HEK293 (cell line): ENCODE data around the gene SRSF12.

Experiments used
- CTCF ChIA-PET: fragments of 350-600 bp; formaldehyde crosslinking; extraction: SDS; loops from one replicate; lab custom pipeline; 2021; ENCODE audit warnings: antibody characterized with exemption; lab: Yijun Ruan, JAX
- POLR2A ChIA-PET: fragments of 300-600 bp; formaldehyde crosslinking; extraction: SDS; loops from one replicate; lab custom pipeline; 2020; ENCODE audit warnings: antibody characterized with exemption, inconsistent platforms; lab: Yijun Ruan, JAX
- H3K27ac ChIP-seq: fragments of 200-500 bp; sonication (Bioruptor generic); 2 replicates; pipeline ENCODE4 v1.5.1; 2014; ENCODE audit warnings: low read depth, low read length, control low read depth, inconsistent platforms; ENCODE audit errors: extremely low read depth
- H3K36me3 ChIP-seq, 2 experiments: fragments of 200-500 bp in 1 of 2; sonication (Bioruptor generic) in 1 of 2; 1 replicate in 1 of 2; 2 replicates in 1 of 2; pipeline ENCODE4 v1.5.1; 2014 to 2017; ENCODE audit warnings: inconsistent platforms in 2 of 2, low read length in 2 of 2; ENCODE audit not compliant: control insufficient read depth in 2 of 2, insufficient read depth in 1 of 2
- H3K4me1 ChIP-seq: fragments of 200-500 bp; sonication (Bioruptor generic); 2 replicates; pipeline ENCODE4 v1.5.1; 2014; ENCODE audit warnings: mild to moderate bottlenecking, low read length, inconsistent platforms; ENCODE audit not compliant: control insufficient read depth, insufficient read depth
- H3K4me3 ChIP-seq: 2 replicates; pipeline ENCODE4 v1.5.1; 2011; ENCODE audit warnings: low read depth, mild to moderate bottlenecking, control low read depth, low read length, moderate library complexity
- H3K9me3 ChIP-seq: fragments of 200-500 bp; sonication (Bioruptor generic); 2 replicates; pipeline ENCODE4 v1.5.1; 2014; ENCODE audit warnings: low read depth, low read length, inconsistent platforms; ENCODE audit not compliant: control insufficient read depth, insufficient read depth
- KLF1 ChIP-seq: fragments of 450-650 bp; formaldehyde crosslinking; IDR thresholded peaks from 2 replicates; pipeline ENCODE4 v1.5.1; 2016; ENCODE audit warnings: missing biosample characterization, missing genetic modification characterization
- PRDM1 ChIP-seq: fragments of 450-650 bp; formaldehyde crosslinking; IDR thresholded peaks from 2 replicates; pipeline ENCODE4; 2016; ENCODE audit warnings: missing biosample characterization, missing genetic modification characterization
- PRDM10 ChIP-seq: fragments of 450-650 bp; formaldehyde crosslinking; IDR thresholded peaks from 2 replicates; pipeline ENCODE4 v1.5.1; 2016; ENCODE audit warnings: missing biosample characterization, missing genetic modification characterization
- PRDM4 ChIP-seq: fragments of 450-650 bp; formaldehyde crosslinking; IDR thresholded peaks from 2 replicates; pipeline ENCODE4 v1.5.1; 2017; ENCODE audit warnings: missing biosample characterization, missing genetic modification characterization
- ZBTB17 ChIP-seq: fragments of 450-650 bp; formaldehyde crosslinking; IDR thresholded peaks from 2 replicates; pipeline ENCODE4 v1.5.1; 2016; ENCODE audit warnings: missing biosample characterization, missing genetic modification characterization
- ZBTB21 ChIP-seq: fragments of 450-650 bp; formaldehyde crosslinking; IDR thresholded peaks from 2 replicates; pipeline ENCODE4 v1.5.1; 2017; ENCODE audit warnings: missing biosample characterization, missing genetic modification characterization
- ZBTB6 ChIP-seq: fragments of 450-650 bp; formaldehyde crosslinking; IDR thresholded peaks from 2 replicates; pipeline ENCODE4 v1.5.1; 2017; ENCODE audit warnings: missing biosample characterization, missing genetic modification characterization
- ZNF292 ChIP-seq: fragments of 450-650 bp; formaldehyde crosslinking; IDR thresholded peaks from 2 replicates; pipeline ENCODE4 v1.5.1; 2016; ENCODE audit warnings: low read depth, missing biosample characterization, missing genetic modification characterization, borderline replicate concordance
- ZNF335 ChIP-seq: fragments of 450-650 bp; formaldehyde crosslinking; conservative IDR thresholded peaks from 2 replicates; pipeline ENCODE4 v1.5.1; 2016; ENCODE audit warnings: missing biosample characterization, missing genetic modification characterization
- ZNF514 ChIP-seq: fragments of 450-650 bp; formaldehyde crosslinking; IDR thresholded peaks from 2 replicates; pipeline ENCODE4 v1.5.1; 2016; ENCODE audit warnings: missing biosample characterization, missing genetic modification characterization
- ZNF624 ChIP-seq: fragments of 450-650 bp; formaldehyde crosslinking; IDR thresholded peaks from 2 replicates; pipeline ENCODE4 v1.5.1; 2017; ENCODE audit warnings: missing biosample characterization, missing genetic modification characterization
- ZNF837 ChIP-seq: fragments of 450-650 bp; formaldehyde crosslinking; IDR thresholded peaks from 2 replicates; pipeline ENCODE4 v1.5.1; 2016; ENCODE audit warnings: missing biosample characterization, missing genetic modification characterization

The SRSF12 gene

GRCh38 chr6:89079511-89080234, 38.2 kb downstream of the SRSF12 start:
- peak; percentile 62; the same call in 1 of the 2 replicates for TF ChIP-seq ZNF335 (tag by site-specific recombination)
- peak; percentile 94 for TF ChIP-seq ZBTB17
- 0 out of 2 replicates have a peak, but pooled peaks have one; percentile 14 for TF ChIP-seq PRDM10 (tag by site-specific recombination)
- peak; percentile 55; the same call in 1 of the 2 replicates for TF ChIP-seq PRDM4 (tag by site-specific recombination)
- TF ChIP-seq PRDM1 (tag by site-specific recombination) = peak; percentile 72
- no peak for TF ChIP-seq ZNF837 (tag by site-specific recombination)
- no peak for TF ChIP-seq ZNF292 (tag by site-specific recombination)
- H3K36me3 ChIP-seq = peaks cover 11 to 27% of the 10 kb centered on the region in 2 experiments
- peak overlapping the region; percentile 99 for H3K4me3 ChIP-seq
- H3K27ac ChIP-seq = peak overlapping the region; percentile 84
- H3K4me1 ChIP-seq = peaks cover 9% of the 10 kb centered on the region; the same call in 1 of the 2 replicates
- POLR2A ChIA-PET = interaction anchor here (0.6 to 10.4 kb wide), 46 partner anchors 10 to 1364 kb away, joined by 3 to 84 read pairs (median 5); partner anchors contain the start of genes PM20D2, RNGTT, RRAGD and SRSF12
- H3K9me3 ChIP-seq = no peaks in the 10 kb centered on the region
- CTCF ChIA-PET = interaction anchor here (0.6 to 1.9 kb wide), 4 partner anchors 37 to 96 kb away, joined by 3 to 13 read pairs (median 3); no protein-coding TSS in a partner anchor

- H3K4me3 ChIP-seq = no peak overlapping the region
- no peaks in the 10 kb centered on the region for H3K36me3 ChIP-seq
- ChIA-PET CTCF (interaction anchor here (0.8 to 1.4 kb wide), 2 partner anchors 85 to 90 kb away, joined by 3 read pairs; no protein-coding TSS in a partner anchor), POLR2A (interaction anchor here (0.7 kb wide), 1 partner anchor 95 kb away, joined by 5 read pairs; no protein-coding TSS in a partner anchor)
- TF ChIP-seq ZNF624 (tag by site-specific recombination) (no peak), ZNF514 (tag by site-specific recombination) (no peak), ZBTB21 (tag by site-specific recombination) (no peak), ZNF837 (tag by site-specific recombination) (no peak), KLF1 (tag by site-specific recombination) (no peak), ZBTB6 (tag by site-specific recombination) (no peak)
- H3K27ac ChIP-seq = no peak overlapping the region
- no peaks in the 10 kb centered on the region for H3K9me3 ChIP-seq
- no peaks in the 10 kb centered on the region for H3K4me1 ChIP-seq
Measured at GRCh38 chr6:89073840-89074239, 44.0 kb downstream of the SRSF12 start.
